GM21515 (cell line): ENCODE data around the gene OR4C5.
"Not testable (repeated sequence)": the region's sequence is repeated elsewhere in the genome, so short reads cannot be mapped to it uniquely, and the experiment has no call there.

ENCODE experiments used
- ATAC-seq: cut with Tn5 transposase; IDR thresholded peaks from one replicate; pipeline ENCODE4 v1.9.1; 2021; ENCODE audit not compliant: unreplicated experiment

Gene OR4C5

DNA sequence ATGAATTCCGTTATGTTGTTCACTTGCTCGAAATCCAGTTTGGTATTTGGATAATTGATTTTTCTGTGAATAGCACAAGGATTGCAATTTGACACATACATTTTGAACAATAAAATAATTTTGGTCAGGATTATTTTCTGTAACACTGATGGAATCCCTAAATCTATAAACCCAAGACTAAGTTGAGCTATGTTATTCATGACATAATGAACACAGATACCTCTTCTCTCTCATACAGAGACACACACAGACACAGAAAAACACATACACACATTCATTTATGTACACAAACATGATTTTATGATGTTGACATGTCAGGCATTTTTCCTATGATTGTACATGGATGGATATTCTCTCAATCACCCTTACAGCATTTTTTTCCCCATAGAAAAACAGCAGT, at the start of gene OR4C5:
Gene OR4C5 (minus strand): TSS at position 101 of the 400 bp plus-strand sequence. CDS start 0 bp downstream, at position 101.
- ATAC-seq, result no peak

DNA sequence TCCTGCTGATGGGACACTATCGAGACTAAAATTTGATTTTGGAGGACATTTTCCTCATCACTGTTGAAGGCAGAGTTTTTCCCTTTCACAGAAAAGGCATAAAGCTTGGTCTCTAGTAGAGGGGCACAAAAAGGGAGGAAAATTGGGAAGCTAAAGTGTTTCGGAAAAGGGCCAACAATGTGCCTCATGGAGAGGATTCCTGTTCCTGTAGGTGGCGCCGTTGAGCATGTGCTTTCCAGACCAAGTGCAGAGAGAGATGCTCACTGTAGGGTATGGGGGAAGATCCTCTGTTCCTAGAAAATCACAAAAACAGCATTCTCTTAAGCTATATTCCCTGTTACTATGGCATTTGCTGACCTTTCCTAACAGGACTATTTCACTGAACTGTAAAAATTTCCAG, 18.4 kb upstream of the OR4C5 start:
- no peak for ATAC-seq

DNA sequence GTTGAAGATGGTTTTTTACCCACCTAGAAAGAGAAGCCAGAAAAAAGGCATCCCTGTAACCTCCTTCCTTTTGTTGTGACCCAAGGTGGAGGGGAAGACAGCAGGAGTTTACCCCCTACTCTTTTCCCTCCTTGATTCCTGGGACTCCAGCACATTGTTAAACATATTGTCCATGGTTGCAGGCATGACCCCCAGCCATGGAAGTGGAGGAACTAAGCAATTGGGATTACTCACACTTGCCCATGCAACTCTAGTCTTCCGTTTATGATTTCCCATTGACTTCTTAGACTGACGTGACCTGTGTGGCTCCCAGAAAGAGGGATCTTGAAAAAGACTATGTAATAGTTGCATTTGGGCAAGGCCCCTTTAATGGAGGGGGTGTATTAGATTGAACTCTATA, 17.9 kb upstream of the OR4C5 start:
- ATAC-seq, result not testable (repeated sequence)

DNA sequence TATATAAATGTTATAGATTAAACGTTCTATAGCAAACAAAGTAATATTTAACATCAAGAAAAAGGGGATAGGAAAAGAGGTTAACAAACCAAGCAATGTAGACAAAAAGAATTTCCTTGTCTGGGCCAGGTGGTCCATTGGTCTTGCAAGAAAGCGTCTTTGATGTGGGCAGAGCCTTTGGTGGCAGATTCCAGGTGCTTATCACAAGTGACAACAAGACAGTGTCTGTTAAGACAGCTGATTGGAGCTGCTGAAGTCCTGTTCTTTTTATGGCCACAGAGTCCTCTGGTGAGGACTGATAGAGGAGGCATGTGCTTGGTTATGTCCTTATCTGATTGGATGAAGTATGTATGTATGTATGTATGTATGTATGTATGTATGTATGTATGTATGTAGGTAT, 5.0 kb downstream of the OR4C5 start:
- ATAC-seq, result not testable (repeated sequence)

DNA sequence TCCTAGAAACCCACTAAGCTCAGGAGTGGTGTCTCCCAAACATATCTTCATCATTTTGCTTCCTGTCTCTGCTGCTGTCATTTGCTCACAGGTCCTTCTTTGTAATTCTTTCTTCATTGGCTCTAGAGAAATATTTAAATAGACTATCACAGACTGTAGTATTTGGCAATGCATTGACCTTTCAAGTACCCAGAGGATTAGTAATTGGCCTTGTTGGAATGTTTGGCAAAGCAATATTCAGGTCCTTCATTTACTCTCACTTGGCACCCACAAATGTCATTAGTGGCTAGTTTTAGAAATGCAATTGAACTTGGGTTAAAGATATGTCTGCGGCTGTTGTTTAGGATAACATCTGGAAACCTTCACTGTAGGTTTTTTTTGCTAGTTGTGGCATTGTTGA, 11.6 kb downstream of the OR4C5 start:
- no peak for ATAC-seq

DNA sequence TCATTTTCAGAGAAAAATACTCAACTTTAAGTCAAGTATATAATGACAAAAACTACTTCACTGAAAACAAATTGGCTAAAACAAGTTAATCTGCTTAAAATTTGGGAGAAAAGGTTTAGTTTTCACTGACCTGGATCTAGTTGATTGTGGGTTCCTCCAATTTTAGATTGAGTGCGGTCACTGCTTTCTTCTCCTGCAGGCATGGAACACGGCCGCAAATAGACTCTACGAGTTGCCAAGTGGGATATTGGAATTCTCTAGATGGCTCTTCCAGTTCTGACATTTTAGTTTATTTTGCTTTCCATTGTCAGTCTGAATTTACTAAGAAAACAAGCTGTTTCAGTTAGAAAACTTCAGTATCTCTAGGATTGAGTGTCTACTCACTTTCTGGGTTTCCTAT, 12.3 kb downstream of the OR4C5 start:
- no peak for ATAC-seq

DNA sequence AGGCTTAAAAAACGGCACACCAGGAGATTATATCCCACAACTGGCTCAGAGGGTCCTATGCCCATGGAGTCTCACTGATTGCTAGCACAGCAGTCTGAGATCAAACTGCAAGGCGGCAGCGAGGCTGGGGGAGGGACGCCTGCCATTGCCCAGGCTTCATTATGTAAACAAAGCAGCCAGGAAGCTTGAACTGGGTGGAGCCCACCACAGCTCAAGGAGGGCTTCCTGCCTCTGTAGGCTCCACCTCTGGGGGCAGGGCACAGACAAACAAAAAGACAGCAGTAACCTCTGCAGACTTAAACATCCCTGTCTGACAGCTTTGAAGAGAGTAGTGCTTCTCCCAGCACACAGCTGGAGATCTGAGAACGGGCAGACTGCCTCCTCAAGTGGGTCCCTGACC, 20.0 kb downstream of the OR4C5 start:
- not testable (repeated sequence) for ATAC-seq

DNA sequence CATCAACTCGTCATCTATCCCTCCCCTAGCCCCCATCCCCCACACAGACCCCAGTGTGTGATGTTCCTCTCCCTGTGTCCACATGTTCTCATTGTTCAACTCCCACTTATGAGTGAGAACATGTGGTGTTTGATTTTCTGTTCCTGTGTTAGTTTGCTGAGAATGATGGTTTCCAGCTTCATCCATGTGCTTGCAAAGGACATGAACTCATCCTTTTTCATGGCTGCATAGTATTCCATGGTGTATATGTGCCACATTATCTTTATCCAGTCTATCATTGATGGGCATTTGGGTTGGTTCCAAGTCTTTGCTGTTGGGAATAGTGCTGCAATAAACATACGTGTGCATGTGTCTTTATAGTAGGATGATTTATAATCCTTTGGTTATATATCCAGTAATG, 23.8 kb downstream of the OR4C5 start:
- ATAC-seq, result not testable (repeated sequence)

DNA sequence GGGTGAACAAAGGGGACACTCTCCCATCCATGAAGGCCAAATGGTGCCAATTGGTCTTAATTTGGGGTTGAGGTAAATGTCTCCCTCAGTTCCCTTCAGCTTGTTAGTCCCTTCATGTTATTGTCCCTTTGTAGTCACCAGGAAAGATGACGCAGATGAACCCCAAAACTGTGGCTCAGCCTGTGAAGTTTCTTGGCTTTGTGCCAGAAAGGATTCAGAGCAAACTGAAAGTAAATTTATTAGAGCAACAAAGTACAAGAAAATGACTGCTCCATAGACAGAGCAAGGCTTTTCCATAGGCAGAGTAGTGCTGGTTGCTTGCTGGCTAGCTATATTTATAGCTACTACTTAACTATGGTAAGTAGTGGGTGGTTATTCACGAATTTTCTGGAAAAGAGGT, 24.8 kb downstream of the OR4C5 start:
- no peak for ATAC-seq

DNA sequence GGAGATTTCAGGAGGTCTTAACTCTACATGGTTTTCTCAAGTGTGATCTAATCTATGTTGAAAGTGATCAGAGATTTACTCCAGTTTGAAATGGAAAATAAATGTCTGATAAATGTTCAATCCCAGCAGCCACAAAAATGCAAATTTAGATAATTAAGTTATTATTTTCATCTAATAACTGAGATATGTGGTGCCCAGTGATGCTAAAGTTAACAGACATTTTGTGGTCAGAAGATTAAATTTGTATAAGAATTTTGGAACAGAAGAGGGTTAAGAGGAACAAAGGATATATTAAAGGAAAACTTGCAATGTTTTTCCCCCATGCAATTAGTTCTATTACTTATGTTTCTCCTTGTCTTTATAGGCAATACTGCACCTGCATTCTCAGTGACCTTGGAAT, 41.6 kb downstream of the OR4C5 start, which contains the start of gene OR4C3:
Gene OR4C3 (plus strand): TSS at position 301 of the 400 bp plus-strand sequence. CDS start 102 bp downstream, outside the sequence.
- not testable (repeated sequence) for ATAC-seq

DNA sequence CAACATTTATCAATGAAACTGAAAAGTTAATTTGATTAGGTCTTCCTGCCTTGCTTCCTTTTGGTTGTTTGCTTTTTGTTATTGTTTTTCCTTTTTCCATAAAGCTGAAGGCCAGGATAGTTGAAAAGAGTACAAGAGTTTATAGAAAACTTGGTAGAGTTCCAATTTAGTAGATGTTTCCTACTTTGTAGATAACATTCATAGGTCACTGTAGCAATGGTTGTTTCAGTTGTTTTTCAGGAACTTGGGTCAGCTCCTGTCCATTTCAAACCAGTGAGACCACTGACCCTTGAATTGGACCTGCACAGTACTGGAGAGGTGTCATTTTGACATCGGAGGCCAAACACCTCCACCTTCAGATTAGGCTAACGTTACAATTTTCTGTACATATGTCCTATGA, 46.5 kb downstream of the OR4C5 start:
- ATAC-seq, result not testable (repeated sequence)
